Osteoblast (primary cell): ENCODE results near the gene VPS37B. TPM values are rescaled to one million over a fixed set of nuclear protein-coding genes. Genes with fewer than 3 reads are reported as not detected.

ENCODE experiments used
- DNase-seq: peaks from one replicate; pipeline ENCODE4 v3.0.0; 2011; ENCODE audit warnings: low spot score, mixed read lengths; ENCODE audit not compliant: insufficient read length; ENCODE audit errors: missing footprints
- H2AFZ ChIP-seq: 2 replicates; pipeline ENCODE4 v1.6.0; 2011; ENCODE audit warnings: mild to moderate bottlenecking, low read length
- H3K27ac ChIP-seq: 2 replicates; pipeline ENCODE4 v1.5.1; 2011; ENCODE audit warnings: mild to moderate bottlenecking, low read depth, low read length, moderate library complexity
- H3K27me3 ChIP-seq: 2 replicates; pipeline ENCODE4 v1.6.0; 2012; ENCODE audit warnings: mild to moderate bottlenecking, control low read depth, inconsistent platforms, low read length, moderate library complexity; ENCODE audit not compliant: insufficient read depth
- H3K36me3 ChIP-seq: 2 replicates; pipeline ENCODE4 v1.5.1; 2011; ENCODE audit warnings: mild to moderate bottlenecking, low read length, control low read depth, moderate library complexity; ENCODE audit not compliant: insufficient read depth
- H3K4me1 ChIP-seq: 2 replicates; pipeline ENCODE4 v1.5.1; 2011; ENCODE audit warnings: mild to moderate bottlenecking, low read length, control low read depth, moderate library complexity; ENCODE audit not compliant: insufficient read depth
- H3K4me2 ChIP-seq: 2 replicates; pipeline ENCODE4 v1.6.0; 2011; ENCODE audit warnings: mild to moderate bottlenecking, low read length; ENCODE audit not compliant: insufficient read depth
- H3K4me3 ChIP-seq: fragments of 200-600 bp; sonication (generic); 3 replicates; pipeline ENCODE4 v1.5.1; 2012; ENCODE audit warnings: mild to moderate bottlenecking, low read length, inconsistent platforms; ENCODE audit not compliant: insufficient read depth
- H3K79me2 ChIP-seq: 2 replicates; pipeline ENCODE4 v1.6.0; 2012; ENCODE audit warnings: mild to moderate bottlenecking, low read length, control low read depth, inconsistent platforms; ENCODE audit not compliant: insufficient read depth
- H3K9me3 ChIP-seq: 2 replicates; pipeline ENCODE4 v1.5.1; 2011; ENCODE audit warnings: low read depth, low read length, control low read depth
- H4K20me1 ChIP-seq: 2 replicates; pipeline ENCODE4 v1.6.0; 2012; ENCODE audit warnings: mild to moderate bottlenecking, low read length, control low read depth; ENCODE audit not compliant: insufficient read depth
- total RNA-seq: library from RNA; depleted of rRNA; stranded (reverse); fragments of >200 nt; gene quantifications from 2 replicates; pipeline ENCODE4 v1.2.3, GENCODE V29; 2012
- TF ChIP-seq, protein P1 (sequence below): IDR thresholded peaks from 2 replicates; pipeline ENCODE4 v1.5.1; 2011; ENCODE audit warnings: mild to moderate bottlenecking, low read depth, low read length, moderate library complexity; ENCODE audit errors: extremely low read depth

Gene VPS37B
- total RNA-seq, 1 donor, result 19.2 TPM

DNA sequence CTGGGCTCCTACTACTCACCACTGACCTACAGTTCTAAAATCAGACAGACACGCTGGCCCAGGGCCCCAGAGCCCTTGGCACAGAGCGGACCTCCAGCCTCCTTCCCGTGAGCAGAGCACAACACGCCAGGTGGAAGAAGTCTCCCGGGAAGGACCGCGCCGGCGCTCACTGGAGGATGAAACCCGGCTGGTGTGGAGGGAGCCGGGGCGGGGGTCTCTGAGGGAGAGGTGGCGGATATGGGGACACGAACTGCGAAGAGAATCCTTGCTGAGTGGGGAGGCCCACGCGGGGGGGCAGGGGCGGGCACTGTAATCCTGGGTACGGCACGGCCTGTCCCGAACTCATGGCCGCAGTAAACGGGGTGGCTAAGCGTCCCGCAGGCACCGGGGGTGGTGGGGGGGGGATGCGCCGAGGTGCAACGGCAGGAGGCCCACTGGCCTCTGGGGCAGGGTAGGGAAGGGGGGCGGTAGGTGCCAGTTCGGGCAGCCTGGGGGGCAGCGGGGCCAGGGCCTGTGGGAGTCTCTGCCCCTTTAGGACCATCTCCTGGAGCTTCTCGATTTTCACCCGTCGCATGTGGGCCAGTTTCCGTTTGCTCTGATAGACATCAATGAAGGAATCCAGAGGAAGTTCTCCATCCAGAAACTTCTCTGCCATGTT, 28.8 kb downstream of the VPS37B start:
- Histone ChIP-seq H3K9me3 (no peaks in the 10 kb centered on the region), H3K4me3 (no peak overlapping the region), H2AFZ (no peak overlapping the region), H3K36me3 (peaks cover 45% of the 10 kb centered on the region), H3K4me1 (peaks cover 11% of the 10 kb centered on the region), H4K20me1 (peaks cover 13% of the 10 kb centered on the region), H3K27ac (no peak overlapping the region), H3K4me2 (no peak overlapping the region), H3K27me3 (no peaks in the 10 kb centered on the region), H3K79me2 (peaks cover 36% of the 10 kb centered on the region)
- DNase-seq, result peak; percentile 74
- TF ChIP-seq, protein P1, sequence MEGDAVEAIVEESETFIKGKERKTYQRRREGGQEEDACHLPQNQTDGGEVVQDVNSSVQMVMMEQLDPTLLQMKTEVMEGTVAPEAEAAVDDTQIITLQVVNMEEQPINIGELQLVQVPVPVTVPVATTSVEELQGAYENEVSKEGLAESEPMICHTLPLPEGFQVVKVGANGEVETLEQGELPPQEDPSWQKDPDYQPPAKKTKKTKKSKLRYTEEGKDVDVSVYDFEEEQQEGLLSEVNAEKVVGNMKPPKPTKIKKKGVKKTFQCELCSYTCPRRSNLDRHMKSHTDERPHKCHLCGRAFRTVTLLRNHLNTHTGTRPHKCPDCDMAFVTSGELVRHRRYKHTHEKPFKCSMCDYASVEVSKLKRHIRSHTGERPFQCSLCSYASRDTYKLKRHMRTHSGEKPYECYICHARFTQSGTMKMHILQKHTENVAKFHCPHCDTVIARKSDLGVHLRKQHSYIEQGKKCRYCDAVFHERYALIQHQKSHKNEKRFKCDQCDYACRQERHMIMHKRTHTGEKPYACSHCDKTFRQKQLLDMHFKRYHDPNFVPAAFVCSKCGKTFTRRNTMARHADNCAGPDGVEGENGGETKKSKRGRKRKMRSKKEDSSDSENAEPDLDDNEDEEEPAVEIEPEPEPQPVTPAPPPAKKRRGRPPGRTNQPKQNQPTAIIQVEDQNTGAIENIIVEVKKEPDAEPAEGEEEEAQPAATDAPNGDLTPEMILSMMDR, result no peak

DNA sequence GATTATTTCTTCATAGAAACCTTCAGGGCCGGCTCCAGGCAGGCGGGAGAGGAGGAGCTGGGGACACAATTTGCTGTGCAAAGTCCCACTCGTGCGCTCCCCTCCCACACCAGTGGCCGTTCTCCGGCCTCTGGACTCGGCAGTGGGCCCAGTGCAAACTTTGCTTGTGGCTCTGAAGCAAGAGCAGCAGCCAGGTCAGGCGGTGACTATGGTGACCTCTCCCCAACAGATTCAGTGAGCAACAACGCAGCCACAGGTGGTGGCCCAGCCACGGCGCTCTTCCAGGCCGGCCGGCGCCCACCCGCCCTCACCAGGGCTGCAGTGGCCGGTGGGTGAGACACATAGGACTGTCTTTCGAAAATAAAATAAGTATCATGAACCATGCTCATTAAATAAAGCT, 29.5 kb downstream of the VPS37B start:
- H3K9me3 ChIP-seq, result no peaks in the 10 kb centered on the region
- H3K27ac ChIP-seq, result no peak overlapping the region
- no peak overlapping the region for H2AFZ ChIP-seq
- H3K4me3 ChIP-seq, result no peak overlapping the region
- TF ChIP-seq, protein P1, result no peak
- peaks cover 45% of the 10 kb centered on the region for H3K36me3 ChIP-seq
- no peak for DNase-seq
- peaks cover 6% of the 10 kb centered on the region for H4K20me1 ChIP-seq
- H3K4me2 ChIP-seq, result no peak overlapping the region
- peaks cover 4% of the 10 kb centered on the region for H3K4me1 ChIP-seq
- H3K79me2 ChIP-seq, result peaks cover 29% of the 10 kb centered on the region
- no peaks in the 10 kb centered on the region for H3K27me3 ChIP-seq

DNA sequence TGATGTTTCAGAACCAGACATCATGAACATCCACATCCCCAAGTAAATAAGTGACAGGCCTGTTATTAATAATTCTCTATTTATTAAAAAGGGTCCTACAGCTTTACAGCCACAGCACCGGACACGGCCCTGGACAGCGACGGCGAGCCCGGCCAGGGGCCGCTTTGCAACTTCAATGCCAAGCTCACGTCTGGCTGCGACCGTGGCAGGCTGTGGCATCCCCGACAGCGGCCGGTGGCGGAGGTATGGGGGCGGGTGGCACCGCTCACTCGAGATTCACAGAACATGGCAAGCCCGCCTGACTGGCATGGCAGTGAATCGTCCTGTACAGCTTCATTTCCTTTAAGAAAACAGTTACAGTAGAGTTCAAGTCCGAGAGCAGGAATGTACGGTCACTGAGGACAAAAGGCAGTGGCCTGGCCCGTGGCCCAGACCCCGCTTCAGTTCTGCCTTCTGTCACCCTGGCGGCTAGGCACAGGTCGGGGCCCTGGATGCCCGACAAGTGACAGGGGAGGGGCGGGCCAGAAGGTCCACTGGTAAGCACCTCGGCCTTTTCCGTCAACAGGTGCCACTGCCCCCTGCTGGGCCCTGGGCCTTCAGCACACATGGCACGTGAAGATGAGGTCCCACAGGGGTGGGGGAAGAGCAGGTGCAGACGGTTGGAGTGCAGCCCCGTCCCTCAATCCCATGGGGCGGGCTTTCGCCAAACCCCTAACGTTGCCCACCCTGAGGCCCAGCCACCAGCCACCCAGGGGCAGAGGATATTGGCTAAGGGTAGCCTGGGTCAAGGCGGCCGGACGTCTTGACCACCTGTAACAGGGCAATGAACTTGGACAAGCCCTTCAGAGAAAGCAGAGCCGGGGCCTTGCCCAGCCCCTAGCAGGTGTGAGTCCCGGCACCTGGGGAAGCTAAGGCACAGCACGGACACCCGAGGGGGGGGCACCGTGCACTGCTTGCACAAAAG, 30.4 kb downstream of the VPS37B start:
- no peaks in the 10 kb centered on the region for H3K27me3 ChIP-seq
- no peak overlapping the region for H2AFZ ChIP-seq
- H3K79me2 ChIP-seq, result peaks cover 21% of the 10 kb centered on the region
- TF ChIP-seq, protein P1, result peak; percentile 30
- H3K4me2 ChIP-seq, result no peak overlapping the region
- no peaks in the 10 kb centered on the region for H3K9me3 ChIP-seq
- H3K27ac ChIP-seq, result no peak overlapping the region
- DNase-seq, result peak; percentile 90
- H3K4me3 ChIP-seq, result no peak overlapping the region
- H4K20me1 ChIP-seq, result peaks cover 3% of the 10 kb centered on the region
- H3K4me1 ChIP-seq, result no peaks in the 10 kb centered on the region
- peaks cover 42% of the 10 kb centered on the region for H3K36me3 ChIP-seq

DNA sequence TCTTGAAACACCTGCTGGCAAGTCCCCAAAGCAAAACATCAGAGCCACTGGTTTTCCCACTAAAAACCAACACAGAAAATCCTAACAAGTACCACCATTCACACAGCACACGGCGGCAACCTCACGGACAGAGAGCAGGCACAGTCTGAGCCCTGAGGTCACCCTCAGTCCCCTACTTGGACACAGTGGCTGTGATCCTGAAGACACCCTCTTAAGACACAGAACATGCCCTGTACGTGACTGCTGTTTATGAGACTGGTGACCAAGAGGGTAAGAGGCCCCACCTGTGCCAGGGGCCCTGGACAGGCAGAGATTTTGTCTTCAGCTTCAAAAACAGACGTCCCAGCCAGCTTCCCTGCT, 31.1 kb downstream of the VPS37B start:
- Histone ChIP-seq H3K27me3 (no peaks in the 10 kb centered on the region), H3K27ac (no peak overlapping the region), H3K4me2 (no peak overlapping the region), H4K20me1 (peaks cover 3% of the 10 kb centered on the region), H2AFZ (no peak overlapping the region), H3K79me2 (peaks cover 15% of the 10 kb centered on the region), H3K9me3 (no peaks in the 10 kb centered on the region), H3K4me1 (no peaks in the 10 kb centered on the region), H3K4me3 (no peak overlapping the region), H3K36me3 (peaks cover 36% of the 10 kb centered on the region)
- peak; percentile 57 for DNase-seq
- TF ChIP-seq, protein P1, result no peak
